Ramos (cell line): Measurements from ENCODE around the gene WNT8B.

ENCODE experiments used
- in situ Hi-C: fragments of 300-500 bp; cut with MboI; formaldehyde crosslinking; loops from one replicate; pipeline ENCODE4 v1.14.3; 2022; ENCODE audit warnings: low sequenced_read_pairs; ENCODE audit not compliant: unreplicated experiment

The WNT8B gene

DNA sequence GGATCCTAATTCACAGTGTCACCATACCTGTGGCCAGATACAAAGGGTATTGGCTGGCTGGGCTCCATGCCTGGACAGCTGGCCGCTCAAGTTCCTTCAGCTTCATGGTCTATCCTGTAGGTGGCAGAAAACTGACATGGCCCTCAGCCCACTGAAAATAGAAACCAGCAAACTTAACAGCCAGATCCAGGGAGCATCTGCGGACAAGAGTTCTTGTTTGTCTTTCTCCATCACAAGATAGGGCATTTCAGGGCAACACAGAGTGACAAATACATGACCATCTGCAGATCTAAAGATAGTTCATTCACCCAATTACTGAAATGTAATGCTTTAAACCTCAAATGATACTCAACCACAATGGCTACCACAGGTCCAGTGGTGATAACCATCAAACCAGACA, 54.0 kb downstream of the WNT8B start:
- in situ Hi-C loops: loop anchor here (10.0 kb wide), 1 partner anchor 182 kb away; the partner anchor contains the start of gene PKD2L1

DNA sequence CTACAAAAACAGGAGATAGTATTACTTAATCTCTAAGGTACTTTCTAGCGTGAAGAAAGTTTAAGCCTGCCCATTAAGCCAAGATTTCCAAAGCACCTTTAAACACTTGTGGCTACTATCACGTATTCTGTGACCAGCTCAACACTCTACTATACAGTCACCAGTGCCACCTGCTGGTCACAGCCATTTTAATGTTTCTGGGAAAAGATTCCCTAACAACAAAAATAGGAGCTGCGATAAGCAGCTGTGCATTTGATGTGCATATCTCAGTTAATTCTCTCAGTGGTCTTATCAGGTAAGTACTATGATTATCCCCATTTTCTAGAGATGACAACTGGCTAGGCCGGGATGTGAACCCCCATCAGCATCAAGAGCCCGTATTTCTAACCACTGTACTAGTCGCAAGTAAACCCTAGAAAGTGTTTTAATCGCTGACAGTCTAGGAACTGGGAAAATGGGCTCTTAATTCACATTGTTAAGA, 56.0 kb downstream of the WNT8B start:
- in situ Hi-C loops: loop anchor here (10.0 kb wide), 1 partner anchor 184 kb away; the partner anchor contains the start of gene PKD2L1

DNA sequence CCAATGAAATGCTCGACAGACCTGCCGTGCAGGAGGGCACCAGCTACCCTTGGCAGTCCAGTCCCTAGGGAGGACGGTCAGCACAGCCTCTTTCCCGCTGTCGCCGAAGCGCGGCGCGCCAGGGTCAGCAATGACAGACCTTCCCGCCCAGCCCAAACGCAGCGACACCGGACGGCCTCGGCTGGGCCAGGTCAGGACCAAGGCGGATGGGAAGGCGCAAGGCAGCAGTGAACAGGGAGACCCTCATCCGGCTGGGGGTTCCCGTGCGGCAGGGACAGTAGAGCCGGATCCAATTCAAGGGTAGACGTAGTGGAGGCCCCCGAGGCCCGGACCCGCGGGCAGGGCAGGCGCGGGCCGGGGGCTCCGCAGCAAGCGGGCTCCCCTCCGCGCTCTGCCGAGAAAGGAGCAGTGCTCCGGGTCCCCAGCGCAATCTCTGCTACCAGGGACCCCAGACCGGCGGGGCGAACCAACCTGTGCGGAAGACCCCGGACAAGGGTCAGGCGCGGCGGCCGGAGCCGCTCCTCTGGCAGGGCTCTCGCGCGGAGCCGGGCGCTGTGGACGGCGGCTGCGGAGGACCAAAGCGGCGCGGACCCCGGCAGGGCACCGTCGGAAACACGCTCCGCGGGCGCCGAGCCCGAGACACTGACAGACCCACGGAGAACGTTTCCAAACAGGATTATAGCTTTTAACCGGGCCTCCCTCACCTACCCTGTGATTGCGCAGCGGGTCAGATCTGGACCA, 56.7 kb downstream of the WNT8B start, which contains the start of gene SEC31B:
Gene SEC31B, minus strand, starts transcription at position 551 of the 741 bp plus-strand sequence. CDS start 2,909 bp downstream, outside the sequence.
- in situ Hi-C loops: loop anchor here (10.0 kb wide), 1 partner anchor 185 kb away; the partner anchor contains the start of gene PKD2L1

DNA sequence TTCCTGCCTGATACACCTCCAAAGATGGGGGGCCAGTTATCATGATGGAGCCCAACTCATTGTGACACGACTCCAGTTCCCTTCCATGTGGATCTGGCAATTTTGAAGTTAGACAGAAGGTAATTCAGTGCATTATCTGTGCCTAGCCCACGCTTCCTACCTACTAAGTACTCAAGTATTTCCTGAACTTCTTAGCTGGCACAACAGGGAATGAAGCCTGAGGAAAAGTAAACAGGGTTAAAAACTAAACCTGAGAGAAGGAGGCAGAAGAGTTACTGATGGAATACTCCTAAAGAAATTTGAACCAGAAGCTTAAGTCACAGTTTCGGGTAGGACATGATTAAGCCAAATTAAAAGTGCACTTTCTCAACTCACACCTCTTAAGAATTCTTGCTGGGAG, 58.0 kb downstream of the WNT8B start:
- in situ Hi-C loops: no loop called here

DNA sequence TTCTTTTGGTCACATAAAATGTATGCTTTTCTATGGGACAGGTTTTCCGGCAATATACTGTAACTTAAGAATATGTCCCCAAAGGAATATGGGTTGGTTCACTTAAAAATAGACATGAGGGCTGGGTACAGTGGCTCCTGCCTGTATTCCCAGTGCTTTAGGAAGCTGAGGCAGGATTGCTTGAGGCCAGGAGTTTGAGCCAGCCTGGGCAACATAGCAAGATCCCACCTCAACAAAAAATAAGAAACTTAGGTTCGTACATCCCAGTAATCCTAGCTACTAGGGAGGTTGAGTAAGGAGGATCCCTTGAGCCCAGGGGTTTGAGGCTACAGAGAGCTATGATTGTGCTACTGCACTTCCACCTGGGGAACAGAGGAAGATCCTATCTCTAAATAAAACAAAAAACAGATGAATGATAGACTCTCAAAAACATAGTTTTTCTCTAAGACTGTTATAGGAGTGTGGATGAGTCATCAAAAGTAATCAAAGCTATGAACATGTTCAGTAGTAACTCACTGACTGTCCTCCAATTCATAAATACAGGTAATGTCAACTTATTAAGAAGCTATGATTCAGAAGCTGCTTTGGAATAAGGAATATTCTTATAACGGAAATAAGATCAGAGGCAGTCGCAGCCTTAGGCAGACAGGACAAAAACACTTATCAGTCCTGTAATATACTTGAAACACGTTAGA, 59.4 kb downstream of the WNT8B start:
- in situ Hi-C loops: no loop called here

DNA sequence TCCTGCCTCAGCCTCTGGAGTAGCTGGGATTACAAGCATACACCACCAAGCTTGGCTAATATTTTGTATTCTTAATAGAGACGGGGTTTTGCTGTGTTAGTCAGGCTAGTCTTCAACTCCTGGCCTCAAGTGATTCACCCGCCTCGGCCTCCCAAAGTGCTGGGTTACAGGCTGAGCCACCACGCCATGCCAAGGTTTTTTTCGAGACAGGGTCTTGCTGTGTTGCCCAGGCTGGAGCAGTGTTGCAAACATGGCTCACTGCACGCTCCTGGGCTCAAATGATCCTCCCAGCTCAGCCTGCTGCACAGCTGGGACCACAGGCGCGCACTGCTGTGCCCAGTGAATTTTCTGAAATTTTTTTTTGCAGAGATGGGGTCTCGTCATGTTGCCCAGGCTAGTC, 60.1 kb downstream of the WNT8B start:
- in situ Hi-C loops: no loop called here

DNA sequence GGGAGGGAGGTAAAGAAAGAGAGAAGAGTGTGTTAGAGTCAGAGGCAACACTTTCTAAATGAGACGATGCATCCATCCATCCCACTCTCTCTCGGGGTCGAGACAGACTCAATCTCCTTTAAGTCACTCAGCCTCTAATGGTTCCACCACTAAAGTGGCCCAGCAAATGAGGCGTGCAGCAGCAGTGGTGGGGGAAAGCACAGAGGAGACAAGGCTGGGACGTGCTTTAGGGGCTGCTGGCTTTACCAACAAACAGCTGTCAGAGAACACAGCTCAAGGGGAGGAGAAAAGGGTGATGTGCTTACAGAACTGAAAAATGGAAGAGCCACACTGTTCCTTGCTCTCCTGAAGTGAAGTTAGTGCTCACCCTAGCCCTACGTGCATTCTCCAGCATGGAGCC, 61.4 kb downstream of the WNT8B start:
- in situ Hi-C loops: no loop called here

DNA sequence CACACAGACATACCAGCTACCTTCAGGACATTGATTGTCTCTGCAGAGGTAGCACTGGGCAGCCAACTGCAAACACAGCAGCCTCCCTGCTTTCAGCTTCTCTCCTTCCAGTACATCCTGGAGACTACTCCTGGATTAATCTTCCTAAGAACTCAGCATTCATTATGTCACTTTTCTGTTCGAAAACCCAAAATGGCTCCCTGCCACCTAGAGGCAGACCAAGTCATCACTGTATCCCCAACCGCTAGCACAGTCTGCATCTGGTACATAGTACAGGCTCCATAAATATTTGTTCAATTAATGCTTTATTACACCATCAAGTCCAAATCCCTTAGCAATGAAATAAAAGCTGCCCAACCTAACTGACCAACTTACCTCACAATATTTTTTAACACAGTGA, 61.8 kb downstream of the WNT8B start:
- in situ Hi-C loops: no loop called here

DNA sequence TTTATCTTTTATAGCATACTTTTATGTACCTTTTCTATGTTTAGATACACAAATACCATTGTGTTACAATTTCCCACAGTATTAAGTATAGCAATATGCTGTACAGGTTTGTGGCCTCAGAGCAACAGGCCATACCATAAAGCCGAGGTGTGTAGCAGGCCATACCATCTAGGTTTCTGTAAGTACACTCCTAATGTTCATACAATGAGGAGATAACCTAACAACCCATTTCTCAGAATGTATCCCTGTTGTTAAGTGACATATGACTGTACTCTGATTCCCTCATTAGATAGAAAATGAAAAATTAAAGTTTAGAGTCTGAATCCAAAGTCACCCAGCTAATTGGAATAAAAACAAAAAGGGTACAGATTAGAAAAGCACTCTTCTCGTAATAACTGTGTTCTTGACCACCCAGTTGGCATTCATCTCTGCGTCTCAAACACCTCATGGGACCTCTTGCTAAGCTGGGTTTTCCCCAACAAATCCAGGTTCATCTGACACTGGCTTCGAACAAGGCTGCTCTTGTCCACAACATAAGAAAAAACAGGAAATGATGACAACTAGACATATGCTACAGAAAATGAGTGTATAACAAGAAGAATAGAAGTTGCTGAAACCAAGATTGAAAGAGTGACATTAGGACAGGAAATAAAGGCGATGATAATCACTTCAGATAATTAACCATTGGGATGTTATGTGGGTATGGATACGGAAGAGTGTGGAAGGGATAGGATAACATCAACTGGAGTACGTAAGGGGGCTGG, 65.5 kb downstream of the WNT8B start:
- in situ Hi-C loops: no loop called here

DNA sequence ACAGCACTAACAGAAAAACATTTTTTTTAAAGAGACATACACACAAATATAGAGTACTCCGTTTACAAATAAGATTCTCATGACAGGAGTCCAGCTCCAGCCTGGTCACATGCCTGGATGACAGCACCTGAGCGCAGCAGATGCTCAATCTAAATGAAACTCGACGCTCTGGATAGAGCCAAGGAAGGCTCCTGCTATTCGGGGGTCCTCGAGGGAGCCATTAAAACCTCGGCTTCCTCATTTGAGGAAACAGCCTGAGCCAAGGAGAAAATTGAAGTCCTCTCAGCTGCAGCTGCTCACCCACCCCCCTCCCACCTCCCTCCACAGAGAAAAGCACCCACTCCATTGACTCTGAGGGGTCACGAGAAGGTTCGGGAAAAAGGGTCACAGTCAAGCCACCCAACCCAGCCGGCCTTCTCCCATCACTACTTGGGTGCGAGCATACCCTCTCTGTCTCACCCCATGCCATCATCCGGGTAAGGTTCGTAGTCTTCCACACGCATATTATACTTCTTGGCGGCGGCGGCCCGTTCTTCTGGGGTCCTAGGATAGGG, 66.2 kb downstream of the WNT8B start:
- in situ Hi-C loops: no loop called here

DNA sequence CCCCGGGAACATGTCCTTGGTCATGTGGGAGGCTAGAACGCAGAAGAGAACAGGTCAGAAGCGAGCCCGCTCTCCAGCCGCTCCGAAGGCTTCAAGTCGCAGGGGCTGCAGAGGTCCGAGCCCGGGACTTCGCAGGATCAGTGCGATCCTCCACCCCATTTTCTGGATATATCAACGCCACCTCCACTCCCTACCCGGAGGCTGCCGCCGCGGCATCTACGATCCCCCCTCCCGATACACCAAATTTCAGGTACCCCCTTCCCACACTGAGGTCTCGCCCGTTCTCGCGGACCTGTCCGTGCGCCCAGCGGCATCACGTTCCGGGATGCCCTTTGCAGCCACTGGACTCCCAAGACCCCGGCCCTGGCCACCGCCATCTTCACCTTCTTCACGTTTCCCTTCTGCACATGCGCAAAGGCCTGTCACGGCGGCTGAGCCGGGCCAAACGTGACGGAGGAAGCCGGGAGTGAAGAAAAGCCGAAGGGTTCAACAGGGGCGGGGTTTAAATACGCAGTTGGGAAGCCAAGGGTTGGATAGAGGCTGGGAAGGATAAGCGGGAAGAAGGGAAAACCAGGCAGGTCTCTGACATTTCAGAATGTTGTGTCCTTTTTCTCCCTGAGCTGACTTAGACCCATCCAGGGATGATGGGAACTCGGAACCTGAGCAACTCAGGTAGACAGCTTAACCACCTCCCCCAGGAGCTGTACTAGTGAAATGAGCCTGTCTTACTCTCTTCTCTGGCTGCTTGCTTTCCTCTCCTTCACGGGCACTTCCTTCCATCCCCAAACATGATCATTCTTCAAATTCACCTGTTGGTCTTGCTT, 66.9 kb downstream of the WNT8B start, which contains the start of gene NDUFB8:
Gene NDUFB8, minus strand, starts transcription at position 397 of the 824 bp plus-strand sequence. Its CDS starts 20 bp downstream, at position 377.
- in situ Hi-C loops: no loop called here

DNA sequence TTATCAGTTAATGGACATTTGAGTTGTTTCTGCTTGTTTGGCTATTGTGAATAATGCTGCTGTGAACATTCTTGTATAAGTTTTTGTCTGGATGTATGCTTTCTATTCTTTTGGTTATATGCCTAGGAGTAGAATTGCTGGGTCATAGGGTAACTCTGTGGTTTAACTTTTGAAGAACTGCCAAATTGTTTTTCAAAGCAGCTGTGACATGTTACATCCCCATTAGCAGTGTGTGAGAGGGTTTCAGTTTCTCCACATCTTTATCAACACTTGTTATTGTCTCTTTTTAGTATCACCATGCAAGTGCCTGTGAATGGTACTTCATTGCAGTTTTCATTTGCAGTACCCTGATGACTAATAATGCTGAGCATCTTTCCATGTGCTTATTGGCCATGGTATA, 69.0 kb downstream of the WNT8B start:
- in situ Hi-C loops: no loop called here
